OCI-LY3 (cell line): Measurements from ENCODE around the gene STX1A.
A peak's percentile ranks its signal among the peaks of the same experiment; 100 is the strongest.
"Not testable (repeated sequence)": the region's sequence is repeated elsewhere in the genome, so short reads cannot be mapped to it uniquely, and the experiment has no call there.

Experiments
- H2AFZ ChIP-seq: fragments of 200-600, 300-600 bp; shearing (Covaris generic); 2 replicates; pipeline ENCODE4 v1.6.0; 2014; ENCODE audit warnings: antibody characterized with exemption, low read depth, low read length
- H3K27ac ChIP-seq: fragments of 200-600, 300-600 bp; sonication (generic); 2 replicates; pipeline ENCODE4 v1.5.1; 2014; ENCODE audit warnings: mild to moderate bottlenecking, low read length, moderate library complexity, mixed read lengths
- H3K27me3 ChIP-seq: fragments of 200-600, 300-600 bp; sonication (generic); 2 replicates; pipeline ENCODE4 v1.6.1; 2014; ENCODE audit warnings: low read depth, low read length, mixed read lengths
- H3K36me3 ChIP-seq: fragments of 200-600, 300-600 bp; sonication (generic); replicated peaks from 2 replicates; pipeline ENCODE3; 2014; ENCODE audit warnings: low read depth, low read length, mixed read lengths
- H3K4me1 ChIP-seq: fragments of 300-600, 200-600 bp; sonication (generic); 2 replicates; pipeline ENCODE4 v1.6.1; 2014; ENCODE audit warnings: low read length, mixed read lengths
- H3K4me2 ChIP-seq: fragments of 200-600, 300-600 bp; sonication (generic); 2 replicates; pipeline ENCODE4 v1.6.1; 2014; ENCODE audit warnings: low read length, mixed read lengths
- H3K4me3 ChIP-seq: fragments of 300-600, 200-600 bp; sonication (generic); 2 replicates; pipeline ENCODE4 v1.5.1; 2014; ENCODE audit warnings: antibody characterized with exemption, mild to moderate bottlenecking, low read length, moderate library complexity
- H3K79me2 ChIP-seq: fragments of 300-600, 200-600 bp; shearing (Covaris generic); 2 replicates; pipeline ENCODE4 v1.6.1; 2014; ENCODE audit warnings: mild to moderate bottlenecking, low read length, mixed read lengths
- H3K9ac ChIP-seq: fragments of 300-600, 200-600 bp; shearing (Covaris generic); 2 replicates; pipeline ENCODE4 v1.6.0; 2014; ENCODE audit warnings: mild to moderate bottlenecking, low read length, moderate library complexity
- H3K9me3 ChIP-seq: fragments of 200-600, 300-600 bp; shearing (Covaris generic); 2 replicates; pipeline ENCODE4 v1.6.1; 2014; ENCODE audit warnings: low read length, mixed read lengths; ENCODE audit not compliant: insufficient read depth
- H4K20me1 ChIP-seq: fragments of 200-600, 300-600 bp; sonication (generic); 2 replicates; pipeline ENCODE4 v1.6.1; 2016; ENCODE audit warnings: low read length, mixed read lengths; ENCODE audit not compliant: insufficient read depth
- CTCF ChIP-seq: fragments of 200-600, 300-600 bp; sonication (generic); IDR thresholded peaks from 2 replicates; pipeline ENCODE4 v1.5.1; 2014; ENCODE audit warnings: antibody characterized with exemption, low read length, low read depth
- EZH2phosphoT487 ChIP-seq: fragments of 200-600 bp; shearing (Covaris generic); IDR thresholded peaks from 2 replicates; pipeline ENCODE4 v1.6.1; 2018; ENCODE audit warnings: antibody characterized with exemption, mixed run types, low read depth

STX1A gene

DNA sequence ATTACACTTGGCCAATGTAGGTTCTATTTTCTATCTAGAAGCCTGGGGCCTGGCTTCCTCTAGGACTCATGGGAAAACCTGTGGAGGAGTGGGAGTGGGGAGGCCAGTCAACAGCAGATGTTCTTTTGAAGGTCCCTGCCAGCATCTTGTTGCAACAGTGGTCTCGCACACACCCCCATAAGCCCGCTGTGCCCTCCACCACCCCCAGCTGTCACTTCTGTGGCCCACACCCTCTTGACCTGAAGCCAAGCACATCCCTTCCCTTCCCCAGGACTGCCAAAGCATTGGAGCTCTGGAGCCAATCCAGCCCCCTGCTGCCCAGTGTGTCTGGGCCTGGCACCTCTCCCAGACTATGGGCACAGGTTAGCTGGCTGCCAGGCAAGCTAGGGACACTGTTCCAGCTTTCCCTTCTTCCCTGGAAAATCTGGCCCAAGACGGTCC is 1.9 kb upstream of the STX1A start:
- no peak for TF ChIP-seq EZH2phosphoT487
- TF ChIP-seq CTCF, result no peak
- no peak overlapping the region for H3K4me3 ChIP-seq
- no peak overlapping the region for H3K27ac ChIP-seq
- no peak overlapping the region for H3K9ac ChIP-seq
- H3K36me3 ChIP-seq, result no peaks in the 10 kb centered on the region
- peaks cover 11% of the 10 kb centered on the region for H3K4me1 ChIP-seq
- no peaks in the 10 kb centered on the region for H3K9me3 ChIP-seq
- peaks cover 5% of the 10 kb centered on the region; the same call in 1 of the 2 replicates for H3K79me2 ChIP-seq
- H3K27me3 ChIP-seq, result 0 out of 2 replicates have a peak, but pooled peaks cover 3% of the 10 kb centered on the region
- H4K20me1 ChIP-seq, result peaks cover 4% of the 10 kb centered on the region; the same call in 1 of the 2 replicates
- no peak overlapping the region for H2AFZ ChIP-seq
- H3K4me2 ChIP-seq, result no peak overlapping the region

GRCh38 chr7:73720443-73720842 is 974 bp upstream of the STX1A start:
- not testable (repeated sequence) for H2AFZ ChIP-seq, H3K4me2 ChIP-seq, H3K79me2 ChIP-seq, H3K9me3 ChIP-seq, H3K9ac ChIP-seq, H3K36me3 ChIP-seq, H3K27ac ChIP-seq, H3K27me3 ChIP-seq, H3K4me3 ChIP-seq, H4K20me1 ChIP-seq
- peaks cover 11% of the 10 kb centered on the region for H3K4me1 ChIP-seq

DNA sequence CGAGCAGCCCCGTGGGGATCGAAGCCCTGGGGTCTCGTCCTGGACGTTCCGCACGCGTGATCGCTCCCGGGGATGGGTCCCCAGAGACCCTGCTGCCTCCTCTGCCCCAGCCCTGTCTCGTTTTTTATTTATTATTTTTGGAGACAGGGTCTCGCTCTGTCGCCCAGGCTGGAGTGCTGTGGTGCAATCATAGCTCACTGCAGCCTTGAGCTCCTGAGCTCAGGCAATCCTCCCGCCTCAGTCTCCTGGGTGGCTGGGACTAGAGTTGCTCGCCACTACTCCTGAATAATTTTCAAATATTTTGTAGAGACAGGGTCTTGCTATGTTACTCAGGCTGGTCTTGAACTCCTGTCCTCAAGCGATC is 319 bp upstream of the STX1A start:
- Histone ChIP-seq H3K27me3 (0 out of 2 replicates have a peak, but pooled peaks cover 3% of the 10 kb centered on the region), H3K36me3 (no peaks in the 10 kb centered on the region), H4K20me1 (peaks cover 4% of the 10 kb centered on the region; the same call in 1 of the 2 replicates), H3K4me2 (peak overlapping the region; percentile 89), H2AFZ (peak overlapping the region; percentile 65; the same call in 1 of the 2 replicates), H3K4me3 (peak overlapping the region; percentile 78), H3K9ac (no peak overlapping the region), H3K79me2 (peaks cover 5% of the 10 kb centered on the region; the same call in 1 of the 2 replicates), H3K9me3 (no peaks in the 10 kb centered on the region), H3K27ac (no peak overlapping the region), H3K4me1 (peaks cover 11% of the 10 kb centered on the region)
- TF ChIP-seq CTCF (no peak), EZH2phosphoT487 (no peak)

- H4K20me1 ChIP-seq, result peaks cover 4% of the 10 kb centered on the region; the same call in 1 of the 2 replicates
- peaks cover 11% of the 10 kb centered on the region for H3K4me1 ChIP-seq
- H2AFZ ChIP-seq, result no peak overlapping the region
- TF ChIP-seq EZH2phosphoT487 (no peak), CTCF (no peak)
- no peaks in the 10 kb centered on the region for H3K9me3 ChIP-seq
- H3K79me2 ChIP-seq, result peaks cover 5% of the 10 kb centered on the region; the same call in 1 of the 2 replicates
- H3K4me3 ChIP-seq, result peak overlapping the region; percentile 93
- no peak overlapping the region for H3K27ac ChIP-seq
- H3K36me3 ChIP-seq, result no peaks in the 10 kb centered on the region
- peak overlapping the region; percentile 88 for H3K4me2 ChIP-seq
- H3K27me3 ChIP-seq, result 0 out of 2 replicates have a peak, but pooled peaks cover 3% of the 10 kb centered on the region
- peak overlapping the region; percentile 77 for H3K9ac ChIP-seq
Observed at GRCh38 chr7:73718438-73718881, 1.0 kb downstream of the STX1A start.
